HL-60/S4 (cell line): ENCODE measurements around the gene RAET1E.
"Not testable (repeated sequence)": the region's sequence is repeated elsewhere in the genome, so short reads cannot be mapped to it uniquely, and the experiment has no call there.

Experiments
- in situ Hi-C: fragments of 300-500 bp; cut with MboI; formaldehyde crosslinking; loops from 2 replicates; pipeline ENCODE4 v1.14.3; 2022; ENCODE audit warnings: low sequenced_read_pairs

RAET1E gene

GRCh38 chr6:149895048-149895590 is 2.8 kb downstream of the RAET1E start:
- in situ Hi-C loops: no loop called here

GRCh38 chr6:149891864-149892263 is 6.0 kb downstream of the RAET1E start:
- in situ Hi-C loops: not testable (repeated sequence)

- in situ Hi-C loops: no loop called here
Observed at GRCh38 chr6:149891259-149891658, 6.7 kb downstream of the RAET1E start.

- in situ Hi-C loops: no loop called here
Observed at GRCh38 chr6:149890629-149891045, 7.3 kb downstream of the RAET1E start.

- in situ Hi-C loops: no loop called here
Observed at GRCh38 chr6:149889326-149889725, 8.6 kb downstream of the RAET1E start.

GRCh38 chr6:149888659-149889058 is 9.3 kb downstream of the RAET1E start:
- in situ Hi-C loops: no loop called here

- in situ Hi-C loops: no loop called here
Observed at GRCh38 chr6:149888093-149888492, 9.8 kb downstream of the RAET1E start.

GRCh38 chr6:149887343-149887742 is 10.6 kb downstream of the RAET1E start:
- in situ Hi-C loops: no loop called here

- in situ Hi-C loops: no loop called here
Observed at GRCh38 chr6:149885888-149886287, 12.0 kb downstream of the RAET1E start.

- in situ Hi-C loops: no loop called here
Observed at GRCh38 chr6:149884617-149885016, 13.3 kb downstream of the RAET1E start.

- in situ Hi-C loops: no loop called here
Observed at GRCh38 chr6:149884215-149884614, 13.7 kb downstream of the RAET1E start.

- in situ Hi-C loops: no loop called here
Observed at GRCh38 chr6:149881860-149882259, 16.1 kb downstream of the RAET1E start.

GRCh38 chr6:149881066-149881766 is 16.7 kb downstream of the RAET1E start:
- in situ Hi-C loops: no loop called here

GRCh38 chr6:149877659-149878058 is 20.3 kb downstream of the RAET1E start:
- in situ Hi-C loops: no loop called here

- in situ Hi-C loops: no loop called here
Observed at GRCh38 chr6:149876241-149876933, 21.5 kb downstream of the RAET1E start.

- in situ Hi-C loops: no loop called here
Observed at GRCh38 chr6:149872233-149872632, 25.7 kb downstream of the RAET1E start.

GRCh38 chr6:149871182-149871581 is 26.7 kb downstream of the RAET1E start:
- in situ Hi-C loops: no loop called here

GRCh38 chr6:149869275-149869892 is 28.5 kb downstream of the RAET1E start:
- in situ Hi-C loops: no loop called here

- in situ Hi-C loops: no loop called here
Observed at GRCh38 chr6:149867876-149868640, 29.9 kb downstream of the RAET1E start.

GRCh38 chr6:149864578-149865535 is 33.1 kb downstream of the RAET1E start:
- in situ Hi-C loops: no loop called here
